ENCODE results near the gene GRIN3B. TPM values are rescaled to one million over a fixed set of nuclear protein-coding genes. Genes with fewer than 3 reads are reported as not detected.

Gene GRIN3B
- total RNA-seq, 1 donor from 2014 or later: 3.0 TPM

DNA sequence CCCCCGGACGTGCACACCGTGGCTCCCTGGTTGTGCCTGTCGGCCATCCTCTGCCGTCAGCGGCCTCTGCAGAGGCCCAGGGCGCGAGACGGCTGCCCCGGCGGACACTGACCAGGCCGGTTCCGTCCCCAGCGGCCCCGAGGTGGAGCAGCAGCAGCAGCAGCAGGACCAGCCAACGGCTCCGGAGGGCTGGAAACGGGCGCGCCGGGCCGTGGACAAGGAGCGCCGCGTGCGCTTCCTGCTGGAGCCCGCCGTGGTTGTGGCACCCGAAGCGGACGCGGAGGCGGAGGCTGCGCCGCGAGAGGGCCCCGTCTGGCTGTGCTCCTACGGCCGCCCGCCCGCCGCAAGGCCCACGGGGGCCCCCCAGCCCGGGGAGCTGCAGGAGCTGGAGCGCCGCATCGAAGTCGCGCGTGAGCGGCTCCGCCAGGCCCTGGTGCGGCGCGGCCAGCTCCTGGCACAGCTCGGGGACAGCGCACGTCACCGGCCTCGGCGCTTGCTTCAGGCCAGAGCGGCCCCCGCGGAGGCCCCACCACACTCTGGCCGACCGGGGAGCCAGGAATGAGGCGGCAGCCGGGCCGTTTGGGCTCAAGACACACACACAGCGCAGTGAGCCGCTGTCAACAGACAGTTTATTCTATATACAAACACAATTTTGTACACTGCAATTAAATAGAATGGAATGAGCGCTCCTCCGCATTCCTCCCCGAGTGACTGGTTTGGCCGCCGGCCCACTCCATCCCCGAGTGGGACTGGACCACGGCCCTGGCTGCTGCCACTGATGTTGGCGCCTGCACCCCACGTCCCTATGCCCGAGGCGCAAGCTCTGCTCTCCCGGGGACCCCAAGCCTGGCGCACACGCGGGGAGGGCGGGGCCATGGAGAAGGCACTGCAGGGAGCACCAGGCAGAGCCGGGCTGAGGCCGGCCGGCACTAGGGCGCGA, 9.1 kb downstream of the GRIN3B start:
- Histone ChIP-seq H3K27ac (peak overlapping the region; percentile 46), H3K9me3 (no peaks in the 10 kb centered on the region), H3K36me3 (peaks cover 49% of the 10 kb centered on the region), H3K27me3 (ENCODE audit: low read depth) (no peaks in the 10 kb centered on the region), H3K4me3 (peak overlapping the region; percentile 11), H3K4me1 (peaks cover 7% of the 10 kb centered on the region)
- intact Hi-C loops (cut with DNase I): no loop called here
- TF ChIP-seq, protein P1, sequence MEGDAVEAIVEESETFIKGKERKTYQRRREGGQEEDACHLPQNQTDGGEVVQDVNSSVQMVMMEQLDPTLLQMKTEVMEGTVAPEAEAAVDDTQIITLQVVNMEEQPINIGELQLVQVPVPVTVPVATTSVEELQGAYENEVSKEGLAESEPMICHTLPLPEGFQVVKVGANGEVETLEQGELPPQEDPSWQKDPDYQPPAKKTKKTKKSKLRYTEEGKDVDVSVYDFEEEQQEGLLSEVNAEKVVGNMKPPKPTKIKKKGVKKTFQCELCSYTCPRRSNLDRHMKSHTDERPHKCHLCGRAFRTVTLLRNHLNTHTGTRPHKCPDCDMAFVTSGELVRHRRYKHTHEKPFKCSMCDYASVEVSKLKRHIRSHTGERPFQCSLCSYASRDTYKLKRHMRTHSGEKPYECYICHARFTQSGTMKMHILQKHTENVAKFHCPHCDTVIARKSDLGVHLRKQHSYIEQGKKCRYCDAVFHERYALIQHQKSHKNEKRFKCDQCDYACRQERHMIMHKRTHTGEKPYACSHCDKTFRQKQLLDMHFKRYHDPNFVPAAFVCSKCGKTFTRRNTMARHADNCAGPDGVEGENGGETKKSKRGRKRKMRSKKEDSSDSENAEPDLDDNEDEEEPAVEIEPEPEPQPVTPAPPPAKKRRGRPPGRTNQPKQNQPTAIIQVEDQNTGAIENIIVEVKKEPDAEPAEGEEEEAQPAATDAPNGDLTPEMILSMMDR (IDR thresholded peaks at IDR 0.05): no peak
- ATAC-seq (peak; percentile 8 to 31), DNase-seq (no peak)

DNA sequence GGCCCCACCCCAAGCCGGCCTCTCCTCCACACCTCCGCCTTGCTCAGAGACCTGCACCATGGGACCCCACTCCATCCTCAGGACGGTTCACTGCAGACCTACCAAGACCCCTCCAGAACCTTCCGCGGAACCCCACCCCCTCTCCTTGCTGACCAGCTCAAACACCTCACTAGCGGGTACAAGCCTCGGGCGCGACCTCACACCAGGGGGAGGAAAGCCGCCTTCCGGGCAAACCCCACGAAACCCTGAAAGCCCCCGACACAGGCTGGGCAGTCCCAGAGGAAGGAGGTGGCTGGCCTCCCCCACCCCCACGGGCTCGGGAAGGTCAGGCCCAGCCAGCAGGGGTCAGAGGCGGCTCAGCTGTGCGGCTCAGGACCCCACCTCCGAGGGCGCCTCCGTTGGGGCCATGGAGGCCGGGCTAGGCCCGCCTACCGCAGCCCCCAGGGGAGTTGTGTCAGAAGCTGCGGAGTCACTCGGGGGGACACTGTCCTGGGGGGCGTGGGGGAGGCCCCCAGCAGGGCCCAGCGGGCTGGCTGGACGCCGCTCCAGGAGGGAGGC, 9.8 kb downstream of the GRIN3B start:
- TF ChIP-seq, protein P1 (IDR thresholded peaks at IDR 0.05): no peak
- Histone ChIP-seq H3K4me1 (peaks cover 10% of the 10 kb centered on the region), H3K36me3 (peaks cover 49% of the 10 kb centered on the region), H3K4me3 (no peak overlapping the region), H3K27ac (peak overlapping the region; percentile 4), H3K9me3 (no peaks in the 10 kb centered on the region), H3K27me3 (ENCODE audit: low read depth) (no peaks in the 10 kb centered on the region)
- DNase-seq (no peak), ATAC-seq (peak in 1 of 2 donors; percentile 3)
- intact Hi-C loops (cut with DNase I): no loop called here

DNA sequence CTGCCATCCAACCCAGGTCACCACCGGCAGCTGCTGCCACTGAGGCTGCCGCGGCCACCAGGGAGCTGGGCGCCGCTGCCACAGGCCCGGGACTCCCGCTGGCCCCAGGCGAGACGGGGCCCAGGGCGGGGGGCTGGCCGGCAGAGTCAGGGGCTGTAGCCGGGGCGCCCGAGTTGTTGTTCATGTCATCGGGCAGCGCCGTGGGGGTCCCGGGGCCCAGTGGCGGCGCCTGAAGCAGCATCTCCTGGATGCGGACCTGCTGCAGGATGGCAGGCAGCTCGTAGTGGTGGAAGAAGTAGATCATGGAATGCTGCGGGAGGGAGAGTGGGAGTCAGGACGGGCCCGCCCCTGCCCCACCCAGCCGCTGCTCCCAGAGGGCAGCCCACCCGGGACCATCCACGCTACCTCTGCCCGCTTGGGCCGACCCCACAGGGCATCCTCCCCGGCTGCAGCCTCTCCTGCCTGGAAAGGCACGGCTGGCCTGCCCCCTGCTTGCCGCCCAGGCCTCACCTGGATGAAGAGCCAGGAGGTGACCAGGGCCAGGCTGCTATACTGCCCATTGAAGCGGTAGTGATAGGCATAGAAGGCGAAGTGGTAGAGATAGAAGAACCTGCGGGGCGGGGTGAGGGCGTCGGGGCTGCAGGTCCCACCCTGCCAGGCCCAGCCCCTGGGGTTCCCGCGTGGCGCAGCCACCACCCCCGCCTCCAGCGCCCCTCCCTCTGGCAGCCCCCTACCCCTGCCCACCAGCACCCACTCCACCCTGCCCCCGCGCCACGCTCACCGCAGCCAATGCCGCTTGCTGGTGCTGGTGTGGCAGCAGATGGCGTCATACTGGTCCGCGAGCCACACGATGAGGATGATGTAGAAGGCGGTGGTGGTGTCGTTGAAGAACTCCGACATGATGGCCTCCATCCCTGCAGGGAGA, 10.6 kb downstream of the GRIN3B start:
- intact Hi-C loops (cut with DNase I): no loop called here
- no peaks in the 10 kb centered on the region for H3K9me3 ChIP-seq
- peaks cover 49% of the 10 kb centered on the region for H3K36me3 ChIP-seq
- ATAC-seq (no peak), DNase-seq (no peak)
- peaks cover 18% of the 10 kb centered on the region for H3K4me1 ChIP-seq
- no peaks in the 10 kb centered on the region for H3K27me3 ChIP-seq (ENCODE audit: low read depth)
- H3K27ac ChIP-seq: no peak overlapping the region
- H3K4me3 ChIP-seq: no peak overlapping the region
- TF ChIP-seq, protein P1 (IDR thresholded peaks at IDR 0.05): no peak

DNA sequence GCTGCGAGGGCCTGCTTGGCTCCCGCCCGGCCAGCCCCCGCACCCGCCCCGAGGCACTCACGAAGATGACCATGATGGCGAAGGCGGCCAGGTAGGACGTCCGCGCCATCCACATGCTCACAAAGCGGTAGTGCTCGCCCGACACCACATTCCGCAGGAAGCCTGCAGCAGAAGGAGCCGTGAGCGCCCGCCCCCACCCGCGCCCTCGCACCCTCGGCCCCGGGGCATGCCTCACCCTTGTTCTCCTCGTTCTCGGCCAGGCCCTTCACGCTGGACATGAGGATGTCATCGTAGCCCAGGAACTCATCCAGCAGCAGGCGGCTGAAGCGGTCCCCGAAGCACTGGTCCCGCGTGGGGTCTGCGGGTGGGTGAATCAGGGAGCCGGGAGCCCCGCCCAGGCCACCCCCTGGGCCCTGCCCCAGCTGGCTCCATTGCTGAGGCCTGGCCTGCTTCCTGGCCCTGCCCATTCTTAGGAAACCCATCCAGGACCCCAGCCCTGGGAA, 11.7 kb downstream of the GRIN3B start:
- intact Hi-C loops (cut with DNase I): no loop called here
- no peak overlapping the region for H3K4me3 ChIP-seq

More for the DNA sequence above, 11.7 kb downstream of the GRIN3B start:
- DNase-seq (no peak), ATAC-seq (no peak)
- H3K27me3 ChIP-seq (ENCODE audit: low read depth): no peaks in the 10 kb centered on the region
- H3K9me3 ChIP-seq: no peaks in the 10 kb centered on the region
- H3K4me1 ChIP-seq: peaks cover 28% of the 10 kb centered on the region
- TF ChIP-seq, protein P1 (IDR thresholded peaks at IDR 0.05): no peak
- no peak overlapping the region for H3K27ac ChIP-seq
- peaks cover 49% of the 10 kb centered on the region for H3K36me3 ChIP-seq

All from lower lobe of right lung (tissue), 2 donors.